HG03342 (cell line): ENCODE measurements around the gene PCGF2.
A peak's percentile ranks its signal among the peaks of the same experiment; 100 is the strongest.

Source experiments
- ATAC-seq: cut with Tn5 transposase; IDR thresholded peaks from one replicate; pipeline ENCODE4 v1.9.1; 2021; ENCODE audit warnings: mild to moderate bottlenecking, moderate library complexity; ENCODE audit not compliant: unreplicated experiment

Gene PCGF2

GRCh38 chr17:38751808-38752307 lies 3.7 kb upstream of the PCGF2 start:
- ATAC-seq: peak; percentile 22

GRCh38 chr17:38751144-38751807 lies 3.1 kb upstream of the PCGF2 start:
- no peak for ATAC-seq

- ATAC-seq: no peak
Observed at GRCh38 chr17:38750312-38751121, 2.4 kb upstream of the PCGF2 start.

- ATAC-seq: no peak
Observed at GRCh38 chr17:38750044-38750311, 1.8 kb upstream of the PCGF2 start.

GRCh38 chr17:38749223-38750043 lies 1.3 kb upstream of the PCGF2 start:
- ATAC-seq: no peak

- no peak for ATAC-seq
Observed at GRCh38 chr17:38748892-38749222, 721 bp upstream of the PCGF2 start.

GRCh38 chr17:38747463-38748148 lies 530 bp downstream of the PCGF2 start:
- no peak for ATAC-seq

GRCh38 chr17:38746849-38747462 lies 1.2 kb downstream of the PCGF2 start:
- ATAC-seq: no peak

GRCh38 chr17:38746004-38746848 lies 1.9 kb downstream of the PCGF2 start:
- no peak for ATAC-seq

GRCh38 chr17:38745545-38745944 lies 2.6 kb downstream of the PCGF2 start:
- no peak for ATAC-seq

- no peak for ATAC-seq
Observed at GRCh38 chr17:38743556-38744171, 4.5 kb downstream of the PCGF2 start.

GRCh38 chr17:38742411-38743308 lies 5.5 kb downstream of the PCGF2 start:
- no peak for ATAC-seq

GRCh38 chr17:38741921-38742410 lies 6.2 kb downstream of the PCGF2 start:
- ATAC-seq: no peak

GRCh38 chr17:38741461-38741860 lies 6.7 kb downstream of the PCGF2 start:
- no peak for ATAC-seq

GRCh38 chr17:38740806-38741205 lies 7.3 kb downstream of the PCGF2 start:
- no peak for ATAC-seq

- ATAC-seq: no peak
Observed at GRCh38 chr17:38740044-38740443, 8.1 kb downstream of the PCGF2 start.

- ATAC-seq: no peak
Observed at GRCh38 chr17:38739305-38739704, 8.8 kb downstream of the PCGF2 start.

- no peak for ATAC-seq
Observed at GRCh38 chr17:38738686-38739085, 9.4 kb downstream of the PCGF2 start.
